HepG2 (cell line): ENCODE data around the gene RNF13. TPM values are rescaled to one million over a fixed set of nuclear protein-coding genes. Genes with fewer than 3 reads are reported as not detected.

Experiments
- ATAC-seq: fragments of 200-7000 bp; cut with Tn5 transposase; 3 replicates; pipeline ENCODE4 v1.9.1; 2020; ENCODE audit warnings: mild to moderate bottlenecking, moderate library complexity
- BruUV-seq: library from RNA; stranded (reverse); fragments of 400-500 nt; replicated peaks from 2 replicates; lab custom pipeline; 2021; lab: Mats Ljungman, UMichigan
- CTCF ChIA-PET: fragments of 300-600 bp; formaldehyde crosslinking; extraction: SDS; loops from one replicate; lab custom pipeline; 2021; ENCODE audit warnings: low total read pairs, inconsistent platforms, low intra/inter-chr PET ratio; lab: Yijun Ruan, JAX
- POLR2A ChIA-PET: fragments of 350-600 bp; sonication (Branson Sonifier 250); formaldehyde crosslinking; loops from one replicate; lab custom pipeline; 2020; ENCODE audit warnings: antibody characterized with exemption, inconsistent platforms; lab: Yijun Ruan, JAX
- DNase-seq: peaks from one replicate; pipeline ENCODE4 v3.0.0-alpha.2; 2015; ENCODE audit warnings: low spot score
- FAIRE-seq: peaks from 3 replicates; lab custom pipeline; 2011; peaks lifted over from hg19 to GRCh38; lab: Jason Lieb, UNC
- H2AFZ ChIP-seq: one replicate; pipeline ENCODE4 v1.6.1; 2011; ENCODE audit warnings: low read length, inconsistent platforms
- H3K27ac ChIP-seq: fragments of 300-600 bp; 3 replicates; pipeline ENCODE4 v1.8.0; 2011; ENCODE audit warnings: mixed run types, mild to moderate bottlenecking, mixed read lengths, low read length, inconsistent platforms; ENCODE audit not compliant: insufficient read depth; ENCODE audit errors: extremely low read length
- H3K27me3 ChIP-seq, 2 experiments: fragments of 200-600 bp in 1 of 2; 2 replicates in 1 of 2; 3 replicates in 1 of 2; pipeline versions ENCODE4 v1.6.0 to v1.8.0; 2011; ENCODE audit warnings: low read length in 2 of 2, mild to moderate bottlenecking in 2 of 2, moderate library complexity in 2 of 2, inconsistent platforms in 1 of 2; ENCODE audit not compliant: insufficient read depth in 2 of 2, control insufficient read depth in 1 of 2
- H3K36me3 ChIP-seq, 2 experiments: fragments of 200-600 bp in 1 of 2; replicated peaks in 1 of 2; 2 replicates in 1 of 2; 3 replicates in 1 of 2; pipeline versions ENCODE4 v1.5.1 to v1.8.0; 2011; ENCODE audit warnings: low read length in 2 of 2, inconsistent platforms in 1 of 2; ENCODE audit not compliant: insufficient read depth in 2 of 2, control insufficient read depth in 1 of 2
- H3K4me1 ChIP-seq: 2 replicates; pipeline ENCODE4 v1.5.1; 2012; ENCODE audit warnings: low read length, inconsistent platforms; ENCODE audit not compliant: insufficient read depth
- H3K4me2 ChIP-seq: 2 replicates; pipeline ENCODE4 v1.6.0; 2011; ENCODE audit warnings: low read depth, low read length, inconsistent platforms
- H3K4me3 ChIP-seq, 3 experiments: fragments of 200-600 bp in 1 of 3; sonication (generic), shearing (Covaris generic) in 1 of 3; replicated peaks in 1 of 3; 2 replicates each; pipeline ENCODE4 v1.5.1; 2011 to 2016; ENCODE audit warnings: low read length in 3 of 3, inconsistent platforms in 2 of 3, low read depth in 2 of 3, mild to moderate bottlenecking in 2 of 3, control low read depth in 1 of 3, mixed read lengths in 1 of 3; ENCODE audit not compliant: insufficient read depth in 1 of 3
- H3K79me2 ChIP-seq: one replicate; pipeline ENCODE4 v1.6.1; 2011; ENCODE audit warnings: low read length, inconsistent platforms; ENCODE audit not compliant: insufficient read depth
- H3K9ac ChIP-seq: 2 replicates; pipeline ENCODE4 v1.6.0; 2011; ENCODE audit warnings: mild to moderate bottlenecking, low read depth, low read length, inconsistent platforms; ENCODE audit not compliant: insufficient read depth
- H3K9me3 ChIP-seq: 2 replicates; pipeline ENCODE4 v1.5.1; 2012; ENCODE audit warnings: mild to moderate bottlenecking, low read length
- H4K20me1 ChIP-seq: 2 replicates; pipeline ENCODE4 v1.6.0; 2011; ENCODE audit warnings: inconsistent platforms, mild to moderate bottlenecking, low read length, moderate library complexity; ENCODE audit not compliant: insufficient read depth
- AGO1 ChIP-seq: fragments of 200-400 bp; formaldehyde crosslinking; IDR thresholded peaks from 2 replicates; pipeline ENCODE4 v1.6.1; 2017; ENCODE audit warnings: mild to moderate bottlenecking, low read depth, low read length, moderate library complexity; ENCODE audit not compliant: poor library complexity, severe bottlenecking
- E2F5 ChIP-seq: sonication (generic); formaldehyde crosslinking; conservative IDR thresholded peaks from 2 replicates; pipeline ENCODE4 v1.4.0; 2020; ENCODE audit warnings: missing genetic modification reagents
- EEA1 ChIP-seq: sonication (generic); formaldehyde crosslinking; IDR thresholded peaks from 2 replicates; pipeline ENCODE4 v1.5.1; 2020; ENCODE audit warnings: mild to moderate bottlenecking, missing genetic modification reagents, borderline replicate concordance
- MED1 ChIP-seq: sonication (generic); formaldehyde crosslinking; IDR thresholded peaks from 2 replicates; pipeline ENCODE4 v1.4.0; 2020; ENCODE audit warnings: missing genetic modification reagents
- NPAS2 ChIP-seq: sonication (generic); formaldehyde crosslinking; IDR thresholded peaks from 2 replicates; pipeline ENCODE4 v1.8.0; 2022; ENCODE audit warnings: mild to moderate bottlenecking, missing genetic modification reagents, borderline replicate concordance
- POLR2AphosphoS5 ChIP-seq: IDR thresholded peaks from 2 replicates; pipeline ENCODE4 v1.6.1; 2012; ENCODE audit warnings: low read depth, low read length
- SRF ChIP-seq: IDR thresholded peaks from 2 replicates; pipeline ENCODE4 v1.6.1; 2011; ENCODE audit warnings: mild to moderate bottlenecking, low read depth, low read length, moderate library complexity
- U2AF2 ChIP-seq: fragments of 200-400 bp; formaldehyde crosslinking; IDR thresholded peaks from 2 replicates; pipeline ENCODE4 v1.6.1; 2017; ENCODE audit warnings: low read depth, mild to moderate bottlenecking, low read length
- ZNF142 ChIP-seq: sonication (generic); formaldehyde crosslinking; IDR thresholded peaks from 2 replicates; pipeline ENCODE4 v1.4.0; 2020; ENCODE audit warnings: missing genetic modification reagents
- ZNF362 ChIP-seq: sonication (generic); formaldehyde crosslinking; IDR thresholded peaks from 2 replicates; pipeline ENCODE4 v1.4.0; 2020; ENCODE audit warnings: missing genetic modification reagents, mild to moderate bottlenecking, borderline replicate concordance
- WGBS: methylation state at CpG from one replicate; pipeline ENCODE4 v1.1.6; 2017; ENCODE audit warnings: low lambda C conversion rate; 5-methylcytosine and 5-hydroxymethylcytosine counted together
- in situ Hi-C: cut with HindIII; loops from 2 replicates; pipeline ENCODE4 v1.10.0; 2017; ENCODE audit warnings: low pct_unique_long_range_greater_than_20kb; ENCODE audit not compliant: extremely low pct_ligation_motif_present
- intact Hi-C: fragments of 100-400 bp; cut with micrococcal nuclease; formaldehyde crosslinking; loops from one replicate; pipeline ENCODE4 v1.10.0; 2022; ENCODE audit not compliant: unreplicated experiment
- polyA plus RNA-seq, 8 experiments: library from polyadenylated mRNA; depleted of rRNA in 3 of 8; stranded (reverse) in 7 of 8; unstranded in 1 of 8; fragments of >200 nt; fragmentation: Illumina TruSeq in 4 of 8; extraction: Trizol in 4 of 8; gene quantifications; 2 replicates each; pipeline versions ENCODE4 v1.2.1 to v1.2.3, GENCODE V29; 2011 to 2016; ENCODE audit warnings: low read depth in 4 of 8, missing spikeins in 1 of 8, mixed read lengths in 1 of 8; ENCODE audit not compliant: insufficient read depth in 1 of 8
- total RNA-seq, 5 experiments: library from RNA; depleted of rRNA; stranded (reverse); fragments of >200 nt; fragmentation: Illumina TruSeq; extraction: Trizol; gene quantifications; 2 replicates each; pipeline ENCODE4 v1.2.3, GENCODE V29; 2016; ENCODE audit warnings: low read depth in 1 of 5
- TF ChIP-seq, protein P1 (sequence below): sonication (generic); formaldehyde crosslinking; IDR thresholded peaks from 2 replicates; pipeline ENCODE4 v1.4.0; 2020; ENCODE audit warnings: missing genetic modification reagents, borderline replicate concordance

Gene RNF13
- total and polyA plus RNA-seq, 2 of the 13 experiments (the other 11 are each of a cell fraction or from before 2014, with no cell fraction given) = 39.8 to 46.0 TPM

DNA sequence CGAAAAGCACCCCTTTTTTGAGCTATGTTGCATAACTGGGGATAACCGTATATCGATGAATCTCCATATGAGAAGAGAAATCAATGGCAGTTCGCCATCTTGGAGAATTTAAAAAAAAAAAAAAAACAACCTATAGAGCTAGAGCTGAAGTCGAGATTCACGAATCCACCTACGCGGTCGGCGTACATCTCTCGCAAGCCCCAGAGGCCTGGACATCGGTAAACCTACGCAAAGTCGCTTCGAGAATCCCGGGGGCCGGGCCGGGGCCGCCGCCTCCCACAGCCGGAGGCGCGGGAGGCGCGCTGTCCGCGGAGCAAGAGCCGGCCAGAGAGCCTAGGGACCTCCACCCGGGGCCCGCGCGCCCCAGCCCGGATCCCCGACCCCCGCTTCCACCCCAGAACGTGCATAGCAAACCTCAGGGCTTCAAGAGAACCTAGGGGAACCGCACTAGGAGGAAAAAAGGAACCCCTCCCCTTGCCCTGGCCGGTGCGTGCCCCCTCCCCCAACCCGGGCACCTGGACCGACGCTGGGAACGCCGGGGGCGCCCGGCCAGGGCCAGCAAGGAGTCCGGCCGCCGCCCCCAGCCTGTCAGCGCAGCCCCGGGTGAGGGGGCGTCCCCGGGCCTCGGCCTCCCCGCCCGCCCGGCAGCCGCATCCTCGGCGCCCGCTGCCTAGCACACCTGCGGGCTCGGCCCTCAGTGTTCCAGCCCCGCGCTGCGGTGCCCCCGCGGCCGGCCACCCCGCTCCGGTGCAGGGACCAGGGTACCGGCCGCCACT is 157.1 kb downstream of the RNF13 start:
- FAIRE-seq = no peak
- Histone ChIP-seq H3K4me3 (peak overlapping the region; percentile 82 to 93 (median 92)), H3K4me1 (peaks cover 46% of the 10 kb centered on the region), H4K20me1 (peaks cover 18% of the 10 kb centered on the region), H3K36me3 (peaks cover 5 to 15% of the 10 kb centered on the region in 2 experiments; a peak in 4 of 5 replicates), H2AFZ (no peak overlapping the region), H3K4me2 (peak overlapping the region; percentile 87), H3K79me2 (peaks cover 51% of the 10 kb centered on the region), H3K9ac (peak overlapping the region; percentile 85), H3K27ac (peak overlapping the region; percentile 93), H3K27me3 (no peaks in the 10 kb centered on the region; a peak in 1 of 5 replicates), H3K9me3 (no peaks in the 10 kb centered on the region)
- ChIA-PET POLR2A (interaction anchor here (0.5 to 1.5 kb wide), 2 partner anchors 223 to 439 kb away, joined by 3 read pairs; no protein-coding TSS in a partner anchor), CTCF (no interaction called here)
- DNase-seq = peak; percentile 78
- intact Hi-C loops (no loop called here), in situ Hi-C loops (loop anchor here (10.0 kb wide), 1 partner anchor 215 kb away; no protein-coding TSS in a partner anchor)
- 1% methylated on average over 29 of the region's 73 CpGs for WGBS
- peak; percentile 67 for ATAC-seq
- BruUV-seq = no TSS peak
- TF ChIP-seq ZNF142 (CRISPR knock-in tag) (peak; percentile 25; the same call in 1 of the 2 replicates), ZNF362 (peak; percentile 57; the same call in 1 of the 2 replicates), POLR2AphosphoS5 (0 out of 2 replicates have a peak, but pooled peaks have one; percentile 4), U2AF2 (peak; percentile 88; the same call in 1 of the 2 replicates), NPAS2 (CRISPR knock-in tag) (no peak), SRF (no peak), MED1 (CRISPR knock-in tag) (peak; percentile 28; the same call in 1 of the 2 replicates), AGO1 (peak; percentile 97), E2F5 (CRISPR knock-in tag) (no peak), EEA1 (CRISPR knock-in tag) (no peak)
- TF ChIP-seq, protein P1, sequence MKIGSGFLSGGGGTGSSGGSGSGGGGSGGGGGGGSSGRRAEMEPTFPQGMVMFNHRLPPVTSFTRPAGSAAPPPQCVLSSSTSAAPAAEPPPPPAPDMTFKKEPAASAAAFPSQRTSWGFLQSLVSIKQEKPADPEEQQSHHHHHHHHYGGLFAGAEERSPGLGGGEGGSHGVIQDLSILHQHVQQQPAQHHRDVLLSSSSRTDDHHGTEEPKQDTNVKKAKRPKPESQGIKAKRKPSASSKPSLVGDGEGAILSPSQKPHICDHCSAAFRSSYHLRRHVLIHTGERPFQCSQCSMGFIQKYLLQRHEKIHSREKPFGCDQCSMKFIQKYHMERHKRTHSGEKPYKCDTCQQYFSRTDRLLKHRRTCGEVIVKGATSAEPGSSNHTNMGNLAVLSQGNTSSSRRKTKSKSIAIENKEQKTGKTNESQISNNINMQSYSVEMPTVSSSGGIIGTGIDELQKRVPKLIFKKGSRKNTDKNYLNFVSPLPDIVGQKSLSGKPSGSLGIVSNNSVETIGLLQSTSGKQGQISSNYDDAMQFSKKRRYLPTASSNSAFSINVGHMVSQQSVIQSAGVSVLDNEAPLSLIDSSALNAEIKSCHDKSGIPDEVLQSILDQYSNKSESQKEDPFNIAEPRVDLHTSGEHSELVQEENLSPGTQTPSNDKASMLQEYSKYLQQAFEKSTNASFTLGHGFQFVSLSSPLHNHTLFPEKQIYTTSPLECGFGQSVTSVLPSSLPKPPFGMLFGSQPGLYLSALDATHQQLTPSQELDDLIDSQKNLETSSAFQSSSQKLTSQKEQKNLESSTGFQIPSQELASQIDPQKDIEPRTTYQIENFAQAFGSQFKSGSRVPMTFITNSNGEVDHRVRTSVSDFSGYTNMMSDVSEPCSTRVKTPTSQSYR (CRISPR knock-in tag) = peak; percentile 48
